GM18909 (cell line): Measurements from ENCODE around the gene TSPAN12.

Experiments used
- ATAC-seq: cut with Tn5 transposase; IDR thresholded peaks from one replicate; pipeline ENCODE4 v1.9.1; 2021; ENCODE audit warnings: mild to moderate bottlenecking; ENCODE audit not compliant: unreplicated experiment, poor library complexity

Gene TSPAN12

DNA sequence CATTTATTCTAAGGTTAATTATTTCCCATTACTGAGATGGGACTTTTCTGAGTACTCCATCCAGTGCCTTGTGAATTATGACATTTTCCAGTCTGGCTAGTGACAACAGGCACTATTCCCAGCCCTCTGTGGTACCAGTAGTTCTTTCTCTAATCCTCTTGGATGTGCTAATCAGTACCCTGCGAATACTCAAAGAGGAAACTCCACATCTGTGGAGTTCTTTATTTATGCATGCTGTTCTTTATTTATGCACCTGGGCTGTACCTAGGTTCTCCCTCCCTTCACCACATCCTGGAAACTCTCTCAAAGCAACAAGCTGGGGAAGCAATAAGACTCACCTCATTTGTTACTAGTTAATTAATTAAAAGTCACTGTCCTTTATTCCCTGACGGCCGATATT, 83.5 kb downstream of the TSPAN12 start:
- no peak for ATAC-seq

DNA sequence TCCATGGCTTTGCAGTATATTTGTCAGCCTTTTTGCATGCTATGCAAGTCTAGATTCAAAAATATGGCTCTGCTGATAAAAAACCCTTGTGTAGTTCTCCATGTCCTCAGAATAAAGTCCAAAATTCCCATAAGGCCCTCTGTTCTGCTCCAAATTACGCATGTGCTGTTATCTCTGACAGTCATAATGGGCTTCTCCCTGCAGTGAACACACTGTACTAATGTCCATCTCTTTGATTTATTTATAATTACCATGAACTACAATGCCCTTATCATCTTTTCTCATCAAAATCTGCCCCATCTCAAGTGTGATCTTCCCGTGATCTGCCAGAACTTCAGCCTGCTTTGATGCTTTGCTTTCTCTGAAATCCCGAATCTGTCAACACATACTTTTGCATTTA, 87.7 kb downstream of the TSPAN12 start:
- ATAC-seq: no peak

DNA sequence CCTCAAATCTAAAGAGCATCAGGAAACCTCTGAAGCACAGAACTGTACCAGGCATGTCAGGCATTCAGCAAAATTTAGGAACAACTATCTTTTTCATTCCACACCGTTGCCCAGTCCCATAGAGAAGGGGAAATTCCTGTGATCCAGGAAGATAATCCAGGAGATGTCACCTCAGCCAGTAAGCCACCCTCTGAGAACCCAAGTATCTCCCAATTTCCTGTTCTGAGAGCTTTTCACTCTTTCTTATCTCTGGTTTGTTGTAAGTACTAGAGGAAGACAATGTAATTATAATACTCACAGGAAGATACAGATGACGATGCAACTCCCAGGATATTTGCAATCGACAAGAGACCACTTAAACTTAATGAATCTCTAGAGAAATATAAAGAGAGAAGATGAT, 97.1 kb downstream of the TSPAN12 start:
- ATAC-seq: no peak

DNA sequence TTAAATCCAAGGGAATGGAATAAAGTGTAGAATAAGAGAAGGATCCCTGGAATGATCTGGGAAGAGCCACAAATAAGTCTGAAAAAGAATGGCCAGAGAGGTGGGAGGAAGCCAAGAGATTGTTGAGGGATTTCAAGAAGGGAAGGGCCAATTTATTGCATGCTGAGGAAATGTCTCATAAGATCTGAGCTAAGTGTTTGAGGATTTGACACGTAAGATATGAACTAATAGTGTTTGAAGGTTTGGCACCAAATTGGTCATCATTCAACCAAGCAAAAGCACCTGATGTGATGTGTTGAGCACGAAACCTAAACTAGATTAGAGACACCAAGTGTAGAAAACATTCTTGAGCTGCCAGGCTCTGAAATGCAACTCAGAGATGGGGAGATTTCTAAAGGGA, 97.9 kb downstream of the TSPAN12 start:
- no peak for ATAC-seq

DNA sequence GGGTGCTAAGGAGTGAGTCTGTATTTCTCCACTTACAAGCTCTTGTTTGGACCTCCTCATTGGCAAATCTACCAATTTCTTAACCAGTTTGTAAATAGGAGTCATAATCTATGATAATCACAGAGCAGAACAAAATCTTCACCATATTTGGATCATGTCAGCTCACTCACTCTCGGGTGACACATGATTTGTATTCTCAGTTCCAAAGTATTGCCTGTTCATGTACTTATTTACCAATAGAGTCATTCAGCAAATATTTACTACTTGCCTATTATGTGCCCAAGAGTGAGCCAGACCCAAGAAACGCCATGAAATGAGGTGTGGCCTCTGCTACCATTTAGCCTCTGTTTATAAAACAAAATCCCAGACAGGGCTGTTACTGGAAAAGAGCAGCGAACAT, 114.8 kb downstream of the TSPAN12 start:
- no peak for ATAC-seq

DNA sequence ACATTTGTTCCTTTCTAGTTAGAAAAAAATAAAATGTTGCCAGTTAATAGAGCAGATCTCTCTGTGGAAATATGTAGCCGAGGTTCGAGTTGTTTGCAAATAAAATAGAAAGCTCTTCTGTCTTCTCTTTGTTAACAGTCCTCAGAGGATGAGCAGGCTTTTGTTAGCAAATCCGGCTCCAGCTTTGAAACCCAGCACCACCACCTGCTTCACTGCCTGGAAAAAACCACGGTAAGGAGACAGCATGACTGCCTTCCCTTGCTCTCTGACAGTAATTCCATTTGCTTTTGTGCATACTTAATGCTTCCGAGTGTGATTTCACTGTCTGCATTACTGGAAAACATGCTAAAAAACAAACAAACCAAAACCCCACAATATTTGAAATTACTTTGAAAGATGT, 115.6 kb downstream of the TSPAN12 start:
- no peak for ATAC-seq

DNA sequence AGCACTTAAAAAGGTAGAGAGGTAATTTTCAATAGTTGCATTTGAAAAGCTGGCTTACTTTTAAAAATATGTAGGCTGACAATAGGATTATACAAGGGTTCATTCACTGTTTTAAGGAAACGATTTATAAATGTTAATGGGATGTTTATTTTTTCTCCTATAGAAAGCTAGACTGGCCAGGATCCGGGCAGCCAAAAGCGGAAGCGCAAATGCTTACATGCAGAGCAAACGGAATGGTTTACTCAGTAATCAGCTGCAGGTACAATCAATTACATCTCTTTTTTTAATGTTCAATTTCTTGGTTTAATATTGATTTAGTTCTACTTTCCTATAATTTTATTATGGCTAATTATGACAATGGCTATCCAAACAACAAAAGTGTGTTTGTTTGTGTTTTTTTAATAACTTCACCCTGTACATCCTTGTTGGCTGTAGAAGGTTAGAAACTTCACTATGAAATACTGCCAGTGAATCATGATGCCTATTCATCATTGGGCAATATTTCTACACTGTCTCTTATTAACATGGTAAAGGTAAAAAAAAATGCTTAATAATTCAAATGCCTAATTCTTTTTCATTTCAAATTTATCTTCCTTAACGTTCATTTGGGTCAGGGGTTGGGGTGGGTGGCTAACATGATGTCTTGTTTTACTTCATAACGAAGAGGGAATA, 116.4 kb downstream of the TSPAN12 start:
- ATAC-seq: no peak

DNA sequence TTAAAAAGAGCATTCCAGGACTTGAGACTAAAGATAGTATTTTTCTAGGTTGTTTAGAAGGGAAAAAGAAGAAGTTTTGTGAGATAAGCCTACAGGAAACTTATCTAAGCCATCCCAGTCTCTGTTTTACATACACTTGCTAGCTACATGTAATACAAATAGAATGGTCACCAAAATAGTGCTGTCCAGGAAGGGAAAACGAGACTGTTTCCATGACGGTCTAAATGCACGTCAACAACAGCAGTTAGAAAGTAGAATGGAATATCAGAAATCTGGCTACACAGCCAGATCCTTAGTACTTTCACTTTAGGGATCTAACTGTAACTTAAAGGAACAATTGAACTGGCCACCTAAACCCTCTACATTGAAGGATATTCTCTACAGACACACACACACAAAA, 117.6 kb downstream of the TSPAN12 start:
- no peak for ATAC-seq

DNA sequence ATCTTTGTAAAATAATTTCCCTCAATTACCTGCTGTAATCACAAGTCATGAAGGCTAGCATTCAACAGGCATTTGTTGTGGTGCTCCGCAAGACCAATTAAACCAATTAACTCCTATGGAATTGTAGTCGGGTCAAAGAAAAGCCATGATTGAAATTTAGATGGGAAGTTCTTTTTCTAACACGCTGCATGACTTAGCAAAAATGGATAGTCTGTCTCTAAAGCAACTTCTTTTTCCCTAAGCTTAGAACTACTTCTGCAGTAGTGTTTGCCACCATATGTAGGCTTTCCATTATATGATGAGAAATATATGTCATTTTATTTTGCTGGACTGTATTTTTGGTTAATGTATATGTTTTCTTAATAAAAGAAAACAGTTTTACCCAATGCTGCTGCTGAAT, 119.1 kb downstream of the TSPAN12 start:
- no peak for ATAC-seq
